Psoas muscle (tissue), 8 donors: ENCODE data around the gene SEPHS1. TPM values are rescaled to one million over a fixed set of nuclear protein-coding genes. Genes with fewer than 3 reads are reported as not detected.

Experiments
- ATAC-seq, 4 donors: fragments of 200-7000 bp; cut with Tn5 transposase; one replicate each; pipeline ENCODE4 v1.9.1; 2020; ENCODE audit warnings: moderate library complexity in 3 of 4, mild to moderate bottlenecking in 2 of 4
- DNase-seq, 2 donors: peaks; one replicate each; pipeline ENCODE4 v3.0.0-alpha.2; 2020
- H3K27ac ChIP-seq: fragments of 200-600 bp; one replicate; pipeline ENCODE4 v1.8.0; 2022
- H3K27me3 ChIP-seq, 3 donors: fragments of 200-600 bp in 1 of 3; one replicate each; pipeline versions ENCODE4 v1.6.1 to v1.8.0; 2013 to 2022; ENCODE audit warnings: low read length in 2 of 3, mild to moderate bottlenecking in 2 of 3, moderate library complexity in 1 of 3; ENCODE audit not compliant: insufficient read depth in 3 of 3
- H3K36me3 ChIP-seq, 2 donors: fragments of 200-600 bp in 1 of 2; one replicate each; pipeline versions ENCODE4 v1.6.1 to v1.8.0; 2013 to 2022; ENCODE audit warnings: low read depth in 1 of 2, mild to moderate bottlenecking in 1 of 2, moderate library complexity in 1 of 2; ENCODE audit not compliant: insufficient read depth in 1 of 2
- H3K4me1 ChIP-seq: fragments of 200-600 bp; one replicate; pipeline ENCODE4 v1.8.0; 2022
- H3K4me3 ChIP-seq: fragments of 200-600 bp; one replicate; pipeline ENCODE4 v1.8.0; 2022; ENCODE audit warnings: mild to moderate bottlenecking
- H3K9me3 ChIP-seq: fragments of 200-600 bp; one replicate; pipeline ENCODE4 v1.8.0; 2022
- WGBS, 3 donors: extraction: QIAGEN DNeasy Blood & Tissue Kit; methylation state at CpG; one replicate each; pipeline versions ENCODE4 v1.1.6 to v1.1.7; 2013; 5-methylcytosine and 5-hydroxymethylcytosine counted together
- intact Hi-C, 2 donors: fragments of 100-400 bp; cut with DNase I; formaldehyde crosslinking; loops; one replicate each; pipeline versions ENCODE4 v1.11.0 to v1.14.2; 2022
- polyA plus RNA-seq, 3 donors: library from polyadenylated mRNA; stranded (reverse); fragments of 200-250 nt; gene quantifications; one replicate each; pipeline ENCODE4 v1.2.3, GENCODE V29; 2013
- total RNA-seq, 4 donors: library from RNA; stranded (reverse); fragmentation: NEBNext Ultra II Directional in 2 of 4; extraction: Animal tissue kit (Norgen Biotek cat#: 25700) in 2 of 4; gene quantifications; one replicate each; pipeline versions ENCODE4 v1.2.1 to v1.2.4, GENCODE V29; 2021 to 2023
- TF ChIP-seq, protein P1 (sequence below): fragments of 200-600 bp; IDR thresholded peaks from one replicate; pipeline ENCODE4 v1.8.0; 2022; ENCODE audit warnings: antibody characterized with exemption
- donor health status: healthy with polysubstance abuse.
- donor health status: DM: no; HTN: no; CAD: no; lungs with moderate emphysema.
- donor health status: Bipolar disorder and iron deficiency.
- donor health status: healthy.
- donor health status: DM: yes; HTN: yes; CAD: no.
- donor health status: DM: no; HTN: no; CAD: no.
- donor health status: DM: no; HTN: no; CAD: no.
- donor health status: DM: yes; HTN: yes; CAD: no.

Gene SEPHS1
- total and polyA plus RNA-seq, 7 donors = 25.1 to 61.0 (median 27.1) TPM

DNA sequence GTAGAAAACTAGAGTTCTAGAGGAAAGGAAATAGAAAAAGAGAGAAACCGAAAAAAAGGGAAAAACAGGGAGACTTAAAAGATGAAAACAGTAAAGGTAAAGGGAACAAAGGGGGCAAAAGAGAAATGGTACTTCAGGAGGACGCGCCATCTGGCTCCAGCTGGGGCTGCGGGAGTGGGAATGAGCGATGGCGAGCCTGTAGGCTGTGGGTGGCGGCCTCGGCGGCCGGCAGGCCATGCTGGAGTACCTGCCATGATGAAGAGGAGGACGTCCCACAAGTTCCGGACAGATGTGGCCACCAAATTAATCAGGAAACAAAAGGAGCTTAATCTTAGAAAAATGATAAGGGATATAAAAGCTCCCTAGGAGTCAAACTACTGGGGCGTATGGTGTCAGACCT, 26.5 kb downstream of the SEPHS1 start:
- intact Hi-C loops = no loop called here
- ATAC-seq (no peak), DNase-seq (no peak)
- H3K27me3 ChIP-seq = no peaks in the 10 kb centered on the region
- WGBS, 3 donors = 90 to 93% (median 92%) methylated on average over 13 of the region's 13 CpGs
- no peaks in the 10 kb centered on the region for H3K9me3 ChIP-seq
- TF ChIP-seq, protein P1, sequence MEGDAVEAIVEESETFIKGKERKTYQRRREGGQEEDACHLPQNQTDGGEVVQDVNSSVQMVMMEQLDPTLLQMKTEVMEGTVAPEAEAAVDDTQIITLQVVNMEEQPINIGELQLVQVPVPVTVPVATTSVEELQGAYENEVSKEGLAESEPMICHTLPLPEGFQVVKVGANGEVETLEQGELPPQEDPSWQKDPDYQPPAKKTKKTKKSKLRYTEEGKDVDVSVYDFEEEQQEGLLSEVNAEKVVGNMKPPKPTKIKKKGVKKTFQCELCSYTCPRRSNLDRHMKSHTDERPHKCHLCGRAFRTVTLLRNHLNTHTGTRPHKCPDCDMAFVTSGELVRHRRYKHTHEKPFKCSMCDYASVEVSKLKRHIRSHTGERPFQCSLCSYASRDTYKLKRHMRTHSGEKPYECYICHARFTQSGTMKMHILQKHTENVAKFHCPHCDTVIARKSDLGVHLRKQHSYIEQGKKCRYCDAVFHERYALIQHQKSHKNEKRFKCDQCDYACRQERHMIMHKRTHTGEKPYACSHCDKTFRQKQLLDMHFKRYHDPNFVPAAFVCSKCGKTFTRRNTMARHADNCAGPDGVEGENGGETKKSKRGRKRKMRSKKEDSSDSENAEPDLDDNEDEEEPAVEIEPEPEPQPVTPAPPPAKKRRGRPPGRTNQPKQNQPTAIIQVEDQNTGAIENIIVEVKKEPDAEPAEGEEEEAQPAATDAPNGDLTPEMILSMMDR = no peak
- H3K27ac ChIP-seq = no peak overlapping the region
- no peaks in the 10 kb centered on the region for H3K4me1 ChIP-seq
- no peak overlapping the region for H3K4me3 ChIP-seq
- peaks cover 2 to 85% of the 10 kb centered on the region in 2 donors for H3K36me3 ChIP-seq

GRCh38 chr10:13319166-13319565, 28.9 kb downstream of the SEPHS1 start:
- ATAC-seq (no peak), DNase-seq (no peak)
- intact Hi-C loops = no loop called here
- Histone ChIP-seq H3K9me3 (no peaks in the 10 kb centered on the region), H3K4me1 (no peaks in the 10 kb centered on the region), H3K36me3 (peaks cover 2 to 62% of the 10 kb centered on the region in 2 donors), H3K4me3 (no peak overlapping the region), H3K27ac (no peak overlapping the region), H3K27me3 (no peaks in the 10 kb centered on the region)
- WGBS, 3 donors = 85 to 90% (median 88%) methylated on average over 7 of the region's 7 CpGs
- TF ChIP-seq, protein P1 = no peak

DNA sequence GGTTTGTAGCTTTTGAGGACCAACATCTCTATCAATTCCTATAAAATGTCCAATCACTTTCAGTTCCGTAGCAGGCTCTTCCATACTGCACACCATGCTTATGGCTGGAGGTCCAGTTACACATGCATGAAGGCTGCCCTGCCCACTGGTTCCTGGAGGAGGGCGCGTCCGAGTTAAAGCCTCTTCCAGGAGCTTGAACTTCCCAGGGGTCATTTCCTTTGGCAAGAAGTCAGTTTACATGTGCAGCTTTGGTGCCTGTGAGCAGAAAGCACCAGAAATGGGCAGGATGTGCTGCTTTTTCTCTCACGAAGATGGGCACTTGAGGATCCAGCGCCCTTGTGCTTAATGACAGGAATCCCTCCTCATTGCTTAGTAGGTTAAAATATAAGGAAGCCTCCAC, 30.6 kb downstream of the SEPHS1 start:
- Histone ChIP-seq H3K36me3 (peaks cover 2 to 45% of the 10 kb centered on the region in 2 donors), H3K27ac (no peak overlapping the region), H3K9me3 (no peaks in the 10 kb centered on the region), H3K27me3 (no peaks in the 10 kb centered on the region), H3K4me3 (no peak overlapping the region), H3K4me1 (no peaks in the 10 kb centered on the region)
- WGBS, 3 donors = 57 to 72% (median 61%) methylated on average over 6 of the region's 6 CpGs
- intact Hi-C loops = no loop called here
- DNase-seq (no peak), ATAC-seq (no peak)
- TF ChIP-seq, protein P1 = no peak

GRCh38 chr10:13316635-13317311, 31.3 kb downstream of the SEPHS1 start:
- peaks cover 1 to 38% of the 10 kb centered on the region in 2 donors for H3K36me3 ChIP-seq
- no peak overlapping the region for H3K4me3 ChIP-seq
- ATAC-seq (no peak), DNase-seq (no peak)
- H3K27ac ChIP-seq = no peak overlapping the region
- WGBS, 3 donors = 92 to 93% (median 92%) methylated on average over 7 of the region's 7 CpGs
- TF ChIP-seq, protein P1 = no peak
- no peaks in the 10 kb centered on the region for H3K9me3 ChIP-seq
- no peaks in the 10 kb centered on the region for H3K27me3 ChIP-seq
- H3K4me1 ChIP-seq = no peaks in the 10 kb centered on the region
- intact Hi-C loops = no loop called here

GRCh38 chr10:13315361-13315760, 32.7 kb downstream of the SEPHS1 start:
- Histone ChIP-seq H3K36me3 (peaks cover 0 to 24% of the 10 kb centered on the region in 2 donors), H3K9me3 (no peaks in the 10 kb centered on the region), H3K27me3 (no peaks in the 10 kb centered on the region), H3K27ac (no peak overlapping the region), H3K4me3 (no peak overlapping the region), H3K4me1 (no peaks in the 10 kb centered on the region)
- TF ChIP-seq, protein P1 = no peak
- intact Hi-C loops = no loop called here
- DNase-seq (no peak), ATAC-seq (no peak)
